ENCODE results near the gene GJB3.
A peak's percentile ranks its signal among the peaks of the same experiment; 100 is the strongest.
"Not testable (repeated sequence)": the region's sequence is repeated elsewhere in the genome, so short reads cannot be mapped to it uniquely, and the experiment has no call there.

The GJB3 gene

GRCh38 chr1:34781071-34781843 lies at the start of gene GJB3:
GJB3 (plus strand) TSS chr1:34781214; CDS start chr1:34784763, 3,549 bp downstream.
- no peak for DNase-seq (ENCODE audit: low read depth)

GRCh38 chr1:34732831-34733230 lies 48.2 kb upstream of the GJB3 start:
- DNase-seq (ENCODE audit: low read depth), result not testable (repeated sequence)

DNA sequence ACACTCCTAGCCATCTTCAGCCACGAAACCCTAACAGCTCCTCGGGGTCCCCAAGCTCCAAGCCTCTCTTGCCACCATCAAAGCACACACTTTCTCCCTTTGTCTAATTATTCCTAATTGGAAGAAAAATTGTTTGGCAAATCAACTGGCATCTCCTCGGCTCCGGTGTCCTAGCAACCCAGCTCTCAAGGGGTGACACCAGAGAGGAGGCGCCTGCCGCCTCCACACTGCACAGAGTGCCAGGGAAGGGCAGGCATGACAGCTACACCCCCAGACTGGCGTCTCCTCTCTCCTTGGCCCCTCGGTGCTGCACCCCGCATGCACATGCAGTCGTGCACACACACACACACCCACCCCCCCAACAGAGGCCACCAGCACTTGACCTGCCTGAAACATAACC lies 44.3 kb upstream of the GJB3 start:
- DNase-seq (ENCODE audit: low read depth), result no peak

DNA sequence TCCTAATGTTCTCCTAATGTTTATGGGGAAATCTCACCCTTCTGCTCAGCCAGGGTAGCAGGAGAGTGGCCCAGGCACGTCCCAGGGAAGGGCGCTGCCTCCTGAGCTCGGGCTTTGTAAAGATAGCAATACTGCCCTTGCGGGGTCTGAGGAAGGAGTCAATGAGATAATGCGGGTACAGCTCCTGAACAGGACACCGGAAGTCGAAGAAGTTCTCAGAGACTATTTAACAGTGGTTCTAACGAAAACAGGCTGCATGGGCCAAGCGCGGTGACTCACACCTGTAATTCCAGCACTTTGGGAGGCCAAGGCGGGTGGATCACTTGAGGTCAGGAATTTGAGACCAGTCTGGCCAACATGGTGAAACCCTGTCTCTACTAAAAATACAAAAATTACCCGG lies 43.8 kb upstream of the GJB3 start:
- not testable (repeated sequence) for DNase-seq (ENCODE audit: low read depth)

- no peak for DNase-seq (ENCODE audit: low read depth)
These were observed 41.4 kb upstream of the GJB3 start for GRCh38 chr1:34739613-34740012.

GRCh38 chr1:34740161-34740868 lies 40.7 kb upstream of the GJB3 start:
- DNase-seq (ENCODE audit: low read depth), result no peak

DNA sequence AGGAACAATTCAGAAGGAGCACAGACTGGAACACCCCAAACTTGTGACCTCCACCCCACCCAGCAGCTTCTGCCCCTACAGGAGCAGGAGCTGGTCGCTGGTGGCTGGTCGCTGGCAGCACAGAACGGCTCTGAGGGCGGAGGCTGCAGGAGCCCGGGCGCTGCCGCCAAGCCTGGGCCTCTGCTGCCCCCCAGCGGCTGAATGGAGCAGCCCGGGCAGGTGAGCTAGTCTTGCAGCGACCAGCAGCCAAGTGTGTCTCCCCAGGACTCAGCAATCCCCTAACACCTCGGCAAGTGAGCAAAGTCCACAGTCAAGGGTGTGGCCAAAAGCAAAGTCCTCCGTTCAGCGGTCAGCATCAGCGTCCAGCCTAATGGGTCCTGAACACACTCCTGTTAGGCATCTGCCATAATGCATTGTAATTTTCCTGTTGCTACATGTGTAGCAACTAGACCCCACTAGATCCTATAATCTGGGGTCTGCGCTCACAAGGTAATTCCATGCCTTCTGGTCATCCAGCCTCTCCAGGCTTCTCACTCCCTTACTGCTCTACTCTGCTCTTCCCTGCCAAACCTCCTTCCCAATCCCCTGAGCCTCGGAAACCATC lies 38.2 kb upstream of the GJB3 start:
- peak; percentile 64 for DNase-seq (ENCODE audit: low read depth)

DNA sequence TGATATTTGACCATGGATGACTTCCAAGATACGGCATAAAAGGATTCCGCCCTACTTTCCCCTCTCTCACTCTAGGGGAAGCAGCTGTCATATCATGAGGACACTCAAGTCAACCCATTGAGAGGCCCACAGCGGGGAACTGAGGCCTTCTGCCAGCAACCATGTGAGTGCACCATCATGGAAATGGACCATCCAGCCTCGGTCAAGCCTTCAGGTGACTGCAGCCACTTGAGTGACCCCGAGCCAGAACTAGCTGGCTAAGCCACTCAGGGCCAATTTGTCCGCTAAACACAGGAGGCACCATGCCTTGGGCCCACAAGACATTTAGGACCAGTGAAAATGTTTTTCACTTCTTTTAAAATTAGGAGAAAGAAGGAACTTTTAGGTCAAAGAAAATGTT lies 37.2 kb upstream of the GJB3 start:
- DNase-seq (ENCODE audit: low read depth), result no peak

DNA sequence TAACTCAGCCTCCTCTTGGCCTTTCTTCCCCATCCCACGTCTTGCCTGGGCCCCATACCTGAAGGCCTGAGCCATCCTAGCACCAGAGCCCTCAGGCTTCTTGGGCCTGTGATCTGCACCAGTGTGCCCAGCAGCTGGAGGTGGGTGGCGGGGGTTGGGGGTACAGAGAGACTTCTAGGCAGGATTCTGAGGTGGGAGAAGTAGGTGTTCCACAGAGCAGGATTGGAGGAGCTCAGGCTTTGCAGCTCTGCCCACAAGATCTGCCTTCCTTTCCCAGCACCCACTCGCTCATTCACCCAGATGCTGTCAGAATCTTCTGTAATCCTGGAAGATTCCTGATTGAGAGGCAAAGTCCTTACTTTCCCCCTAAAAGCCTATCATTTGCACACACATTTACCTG lies 36.2 kb upstream of the GJB3 start:
- DNase-seq (ENCODE audit: low read depth), result no peak

DNA sequence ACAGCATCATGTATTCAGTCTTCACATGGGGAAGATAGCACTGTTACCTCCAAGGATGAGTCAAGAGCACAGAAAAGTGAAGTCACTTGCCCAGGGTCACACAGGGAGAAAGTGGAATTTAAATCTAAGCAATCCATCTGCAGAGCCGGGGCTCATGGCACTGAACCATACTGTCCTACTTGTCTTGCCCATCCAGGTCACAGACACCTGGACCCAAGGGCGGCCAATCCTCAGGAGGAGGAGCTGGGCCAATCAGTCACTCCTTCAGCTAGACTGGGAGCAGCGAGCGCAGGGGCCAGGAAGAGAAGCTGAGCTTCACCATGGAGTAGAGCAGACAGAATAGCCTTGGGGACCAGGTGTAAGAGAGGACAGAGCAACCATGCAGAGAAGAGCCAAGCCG lies 35.3 kb upstream of the GJB3 start:
- DNase-seq (ENCODE audit: low read depth), result no peak

GRCh38 chr1:34746101-34746500 lies 34.9 kb upstream of the GJB3 start:
- DNase-seq (ENCODE audit: low read depth), result no peak

DNA sequence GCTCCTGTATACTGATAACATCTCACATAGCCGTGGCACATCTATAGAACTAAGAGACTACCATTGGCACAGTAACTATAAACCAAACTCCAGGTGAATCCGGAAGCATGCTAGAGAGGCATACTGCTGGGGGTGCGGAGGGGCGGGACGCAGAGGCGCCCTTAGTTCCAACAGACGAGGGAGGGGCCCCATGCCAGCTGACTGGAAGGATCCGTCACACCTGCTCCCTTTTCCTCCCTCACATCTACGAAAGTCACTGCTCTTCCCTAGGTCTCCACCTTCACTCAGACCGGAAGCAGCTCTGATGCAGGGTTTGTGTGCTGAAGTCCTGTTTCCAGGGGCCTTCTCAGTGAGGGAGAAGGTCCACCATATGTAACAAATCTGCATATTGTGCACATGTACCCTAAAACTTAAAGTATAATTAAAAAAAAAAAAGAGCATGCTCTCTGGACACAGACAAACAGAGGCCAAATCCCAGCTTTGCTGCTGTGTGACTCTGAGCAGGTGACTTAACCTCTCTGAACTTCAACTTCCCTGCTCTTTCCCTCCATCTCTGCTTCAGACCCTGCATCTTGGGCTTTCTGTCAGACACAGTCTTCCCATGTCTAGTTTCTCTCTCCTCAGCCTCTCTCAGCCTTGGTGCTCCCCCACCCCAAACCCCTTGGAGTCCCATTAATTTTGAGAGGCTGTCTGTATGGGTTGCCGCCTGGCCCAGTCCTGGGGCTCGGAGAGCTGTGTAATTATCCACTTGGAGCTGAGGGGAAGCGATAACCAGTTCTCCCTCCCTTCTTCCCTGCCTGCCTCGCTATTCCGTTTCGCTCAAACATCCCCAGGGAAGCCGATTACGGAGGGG lies 34.0 kb upstream of the GJB3 start:
- DNase-seq (ENCODE audit: low read depth), result no peak

- no peak for DNase-seq (ENCODE audit: low read depth)
These were observed 33.4 kb upstream of the GJB3 start for GRCh38 chr1:34747638-34747941.

GRCh38 chr1:34749992-34750391 lies 31.0 kb upstream of the GJB3 start:
- DNase-seq (ENCODE audit: low read depth), result no peak

DNA sequence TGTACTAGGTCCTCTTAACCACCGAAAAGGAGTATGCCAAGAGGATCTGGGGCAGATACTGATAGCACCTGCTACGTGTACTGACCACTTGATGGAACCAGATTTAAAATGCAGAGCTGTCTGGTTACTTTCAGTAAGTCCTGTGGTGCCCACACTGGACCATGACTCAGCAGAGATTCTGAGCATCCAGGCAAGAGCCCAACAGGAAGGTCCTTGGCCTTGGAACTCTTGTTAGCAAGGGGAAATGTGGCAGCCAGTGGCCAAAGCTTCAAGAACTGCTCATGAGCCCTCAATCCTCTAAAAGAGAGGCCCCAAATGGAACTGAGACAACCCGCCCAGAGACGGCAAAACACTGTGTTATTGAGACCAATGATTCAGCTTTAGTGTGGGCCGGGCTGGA lies 30.4 kb upstream of the GJB3 start:
- no peak for DNase-seq (ENCODE audit: low read depth)

DNA sequence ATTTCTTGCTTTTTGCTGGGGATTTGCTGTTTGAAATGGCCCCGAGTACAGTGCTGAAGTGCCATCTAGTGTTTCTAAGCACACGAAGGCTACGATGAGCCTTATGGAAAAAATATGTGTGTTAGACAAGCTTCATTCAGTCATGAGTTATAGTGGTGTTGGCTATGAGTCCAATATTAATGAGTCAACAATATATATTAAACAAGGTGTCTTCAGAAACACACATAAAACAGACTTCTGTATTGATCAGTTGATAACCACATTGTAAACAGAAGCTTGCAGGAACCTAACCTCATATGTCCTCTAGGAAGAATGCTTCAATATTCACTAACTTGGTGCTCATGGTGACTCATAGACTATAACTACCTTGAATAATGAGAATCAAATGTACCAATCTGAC lies 27.9 kb upstream of the GJB3 start:
- DNase-seq (ENCODE audit: low read depth), result no peak

DNA sequence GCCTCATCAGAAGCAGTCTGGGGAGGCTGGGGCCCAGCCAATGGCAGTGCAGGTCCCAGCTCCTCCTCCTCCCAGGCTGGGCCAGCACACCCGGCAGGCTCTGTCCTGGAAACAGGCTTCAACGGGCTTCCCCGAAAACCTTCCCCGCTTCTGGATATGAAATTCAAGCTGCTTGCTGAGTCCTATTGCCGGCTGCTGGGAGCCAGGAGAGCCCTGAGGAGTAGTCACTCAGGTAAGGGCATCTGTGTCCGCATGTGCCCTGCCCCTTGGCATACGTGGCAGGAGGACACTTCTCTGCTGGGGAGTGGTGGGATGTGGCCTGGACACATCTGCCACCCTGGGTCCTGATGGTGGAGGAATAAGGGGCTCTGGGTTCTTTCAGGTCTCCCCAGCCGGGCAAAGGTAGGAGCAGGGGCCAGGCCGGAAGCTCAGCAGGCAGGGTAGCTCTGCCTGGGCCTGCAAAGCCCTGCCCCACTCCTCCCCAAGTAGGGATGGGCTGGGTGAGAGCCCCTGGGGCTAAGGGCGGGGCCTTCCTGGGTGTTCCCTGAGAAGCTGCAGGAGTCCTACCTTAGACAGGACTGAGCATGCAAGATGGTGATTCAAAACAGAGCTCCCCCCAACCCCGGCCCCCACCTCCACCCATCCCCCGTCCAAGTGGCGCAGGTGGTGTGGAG lies 25.9 kb upstream of the GJB3 start, which contains the start of gene GJB5:
GJB5 (plus strand) TSS at position 84 of the 674 bp plus-strand sequence. CDS start 2,284 bp downstream, outside the sequence.
- no peak for DNase-seq (ENCODE audit: low read depth)

DNA sequence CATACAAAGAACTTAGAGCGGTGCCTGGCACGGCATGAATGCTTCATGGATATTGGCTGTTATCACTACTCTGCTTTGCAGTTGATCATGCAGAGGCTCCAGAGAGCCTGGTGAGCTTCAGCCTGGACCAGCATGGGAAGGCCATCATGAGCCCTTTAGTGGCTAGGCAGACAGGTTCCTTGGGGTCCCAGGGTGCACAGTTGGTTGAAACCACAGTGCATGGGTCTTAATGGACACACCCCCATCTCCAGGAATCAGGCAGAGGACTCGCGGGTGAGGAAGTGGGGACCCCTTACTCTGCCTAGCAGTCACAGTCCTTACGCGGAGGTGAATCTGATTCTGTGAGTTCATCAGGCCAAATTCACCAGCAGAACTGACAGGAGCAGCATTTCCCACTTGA lies 25.1 kb upstream of the GJB3 start:
- no peak for DNase-seq (ENCODE audit: low read depth)

GRCh38 chr1:34757386-34757785 lies 23.6 kb upstream of the GJB3 start:
- DNase-seq (ENCODE audit: low read depth), result no peak

DNA sequence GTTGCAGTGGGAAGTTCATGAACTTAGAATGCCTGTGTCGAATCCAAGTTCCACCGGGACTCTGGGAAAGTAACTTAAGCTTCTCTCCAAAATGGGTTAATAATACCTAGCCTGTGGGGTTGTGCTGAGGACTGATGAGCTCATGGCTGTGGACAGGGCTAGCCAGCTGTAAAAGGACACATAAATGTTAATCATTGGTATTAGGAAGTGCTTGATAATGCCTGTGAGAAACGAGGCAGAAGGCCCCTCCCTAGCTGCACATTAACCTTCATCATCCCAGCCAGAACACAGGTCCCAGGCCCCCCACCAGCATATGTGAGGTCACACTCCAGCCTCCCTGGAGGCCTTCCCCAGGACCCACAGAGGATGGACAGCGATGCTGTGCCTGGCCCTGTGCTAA lies 22.3 kb upstream of the GJB3 start:
- DNase-seq (ENCODE audit: low read depth), result no peak

- DNase-seq (ENCODE audit: low read depth), result no peak
These were observed 21.3 kb upstream of the GJB3 start, which contains the start of gene GJB4 for GRCh38 chr1:34759503-34760357. GJB4 (plus strand) TSS chr1:34759740; CDS start chr1:34761255, 1,515 bp downstream.

Measured in activated T-helper 1 cell treated with Interleukin-2 at 50 U/mL for 16 hours (primary cell).